Dermis microvascular lymphatic vessel endothelial cell (primary cell): ENCODE data around the gene CIC. TPM values are rescaled to one million over a fixed set of nuclear protein-coding genes. Genes with fewer than 3 reads are reported as not detected.
"Not testable (repeated sequence)": the region's sequence is repeated elsewhere in the genome, so short reads cannot be mapped to it uniquely, and the experiment has no call there.

Experiments used
- DNase-seq, 2 donors: peaks; one replicate each; pipeline versions ENCODE4 v3.0.0 to v3.0.0-alpha.2; 2010; ENCODE audit warnings: low read depth in 2 of 2
- total RNA-seq: library from RNA; depleted of rRNA; stranded (reverse); fragments of >200 nt; gene quantifications from 2 replicates; pipeline ENCODE4 v1.2.1, GENCODE V29; 2014

The CIC gene
- total RNA-seq, 1 donor from 2014 or later = 8.7 TPM

DNA sequence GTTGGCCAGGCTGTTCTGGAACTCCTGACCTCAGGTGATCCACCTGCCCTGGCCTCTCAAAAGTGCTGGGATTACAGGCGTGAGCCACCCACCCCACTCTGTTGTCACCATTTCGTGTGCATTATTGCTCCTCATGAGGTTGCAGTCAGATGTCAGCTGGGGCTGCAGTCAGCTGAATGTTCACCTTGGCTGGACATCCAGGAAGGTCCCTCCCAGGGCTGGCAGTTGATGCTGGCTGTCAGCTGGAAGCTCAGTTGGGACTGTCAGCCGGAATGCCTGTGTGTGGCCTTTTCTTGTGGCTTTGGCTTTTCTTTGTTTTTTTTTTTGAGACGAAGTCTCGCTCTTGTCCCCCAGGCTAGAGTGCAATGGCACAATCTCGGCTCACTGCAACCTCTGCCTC is 63.0 kb downstream of the CIC start:
- DNase-seq = no peak

GRCh38 chr19:42333018-42333417 is 64.0 kb downstream of the CIC start:
- DNase-seq = no peak

GRCh38 chr19:42333975-42334696 is 65.1 kb downstream of the CIC start:
- DNase-seq = no peak

- no peak for DNase-seq
Observed at GRCh38 chr19:42334697-42335373, 65.8 kb downstream of the CIC start.

- no peak for DNase-seq
Observed at GRCh38 chr19:42335374-42335936, 66.4 kb downstream of the CIC start.

- DNase-seq = no peak
Observed at GRCh38 chr19:42335971-42336370, 66.9 kb downstream of the CIC start.

- not testable (repeated sequence) for DNase-seq
Observed at GRCh38 chr19:42339126-42339860, 70.2 kb downstream of the CIC start.

DNA sequence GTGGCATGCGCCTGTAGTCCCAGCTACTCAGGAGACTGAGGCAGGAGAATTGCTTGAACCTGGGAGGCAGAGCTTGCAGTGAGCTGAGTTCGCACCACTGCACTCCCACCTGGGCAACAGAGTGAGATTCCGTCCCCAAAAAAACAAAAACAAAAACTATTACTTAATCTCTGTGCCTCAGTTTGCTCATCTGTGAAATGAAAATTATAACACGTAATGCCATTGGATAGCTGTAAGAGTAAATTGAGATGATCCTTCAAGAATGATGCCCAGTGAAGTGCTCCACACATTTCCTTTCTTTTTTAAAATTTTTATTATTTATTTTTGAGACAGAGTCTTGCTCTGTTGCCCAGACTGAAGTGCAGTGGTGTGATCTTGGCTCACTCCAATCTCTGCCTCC is 70.9 kb downstream of the CIC start:
- not testable (repeated sequence) for DNase-seq

GRCh38 chr19:42343344-42344110 is 74.5 kb downstream of the CIC start:
- DNase-seq = no peak

GRCh38 chr19:42344336-42344893 is 75.4 kb downstream of the CIC start:
- DNase-seq = no peak

Other genes with a start within 250 kb of the CIC start
- under 0.01 TPM in 1 of 2 replicates, not detected in the other for gene GRIK5, start 199.0 kb upstream of the CIC start, total RNA-seq
- gene ZNF574, start 193.1 kb upstream of the CIC start, total RNA-seq = 8.0 and 13.4 TPM in 2 replicates
- gene POU2F2, start 136.8 kb upstream of the CIC start, total RNA-seq = 0.26 and 1.0 TPM in 2 replicates
- gene DEDD2, start 51.6 kb upstream of the CIC start, total RNA-seq = 15.0 and 20.9 TPM in 2 replicates
- 4.9 and 6.2 TPM in 2 replicates for gene ZNF526, start 48.9 kb upstream of the CIC start, total RNA-seq
- gene GSK3A, start 26.6 kb upstream of the CIC start, total RNA-seq = 8.9 and 13.9 TPM in 2 replicates
- 18.4 and 31.1 TPM in 2 replicates for gene ERF, start 14.1 kb upstream of the CIC start, total RNA-seq
- gene PRR19, start 32.9 kb downstream of the CIC start, total RNA-seq = 0.13 and 0.51 TPM in 2 replicates
- gene PAFAH1B3, start 33.4 kb downstream of the CIC start, total RNA-seq = 34.0 and 36.9 TPM in 2 replicates
- gene TMEM145, start 44.1 kb downstream of the CIC start, total RNA-seq = 0.25 and 0.26 TPM in 2 replicates
- 15.3 and 27.6 TPM in 2 replicates for gene MEGF8, start 56.4 kb downstream of the CIC start, total RNA-seq
- gene CNFN, start 121.0 kb downstream of the CIC start, total RNA-seq = 0.13 TPM in 1 of 2 replicates, not detected in the other
- gene LIPE, start 158.1 kb downstream of the CIC start, total RNA-seq = 5.0 and 6.3 TPM in 2 replicates
- gene CXCL17, start 173.7 kb downstream of the CIC start, total RNA-seq = not detected in 2 replicates